Endothelial cell of hepatic sinusoid (primary cell): ENCODE measurements around the gene DIABLO.

Source experiments
- in situ Hi-C: cut with HindIII; loops from 2 replicates; pipeline ENCODE4 v1.10.0; 2017; ENCODE audit warnings: low sequenced_read_pairs

The DIABLO gene

GRCh38 chr12:122159882-122160281 is 66.0 kb downstream of the DIABLO start:
- in situ Hi-C loops, result no loop called here

- in situ Hi-C loops, result no loop called here
Observed at GRCh38 chr12:122158700-122159285, 67.1 kb downstream of the DIABLO start.
